Hippocampal formation (tissue), 2 donors: ENCODE results near the gene CD4.

Source experiments
- DNase-seq, 2 donors: peaks; one replicate each; lab custom pipeline; 2025; lab: John Stamatoyannopoulos, UW

The CD4 gene

GRCh38 chr12:6827982-6828780 is 38.9 kb downstream of the CD4 start, which contains the start of gene P3H3:
P3H3 (plus strand) TSS chr12:6828407; CDS start chr12:6828441, 34 bp downstream.
- peak in 1 of 2 donors; percentile 15 for DNase-seq

DNA sequence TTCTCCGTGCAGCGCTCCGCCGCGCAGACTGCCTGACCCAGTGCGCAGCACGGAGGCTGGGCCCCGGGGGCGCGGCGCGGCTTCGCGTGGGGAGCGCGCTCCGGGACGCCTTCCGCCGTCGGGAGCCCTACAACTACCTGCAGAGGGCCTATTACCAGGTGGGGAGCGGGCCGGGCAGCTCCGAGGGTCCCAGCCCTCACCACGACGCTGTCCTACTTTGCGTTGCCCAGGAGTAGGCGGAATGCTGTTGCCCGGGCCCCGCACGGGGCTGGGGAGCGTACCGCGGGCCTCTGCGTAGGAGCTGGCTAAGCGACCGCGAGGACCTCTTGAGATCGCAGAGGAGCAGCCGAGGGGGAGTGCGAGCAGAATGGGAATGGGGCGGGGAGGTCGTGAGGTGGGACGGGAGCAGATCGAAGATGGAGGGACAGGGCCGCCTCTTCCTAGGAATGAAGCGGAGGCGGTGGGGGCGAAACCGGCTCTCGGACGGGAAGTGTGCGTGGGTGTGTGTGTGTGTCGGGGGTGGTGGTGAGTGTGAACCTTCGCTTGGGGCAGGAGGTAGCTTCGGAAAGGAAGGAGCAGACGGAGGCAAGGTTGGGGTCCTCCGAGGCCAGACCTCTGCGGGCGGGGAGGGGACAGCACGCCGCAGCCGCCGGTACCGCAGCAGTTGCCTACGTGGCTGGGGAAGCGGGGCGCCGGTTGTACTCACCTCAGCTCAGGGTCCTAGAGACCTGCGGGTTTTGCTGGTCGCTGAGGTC is 39.6 kb downstream of the CD4 start:
- DNase-seq, result no peak

DNA sequence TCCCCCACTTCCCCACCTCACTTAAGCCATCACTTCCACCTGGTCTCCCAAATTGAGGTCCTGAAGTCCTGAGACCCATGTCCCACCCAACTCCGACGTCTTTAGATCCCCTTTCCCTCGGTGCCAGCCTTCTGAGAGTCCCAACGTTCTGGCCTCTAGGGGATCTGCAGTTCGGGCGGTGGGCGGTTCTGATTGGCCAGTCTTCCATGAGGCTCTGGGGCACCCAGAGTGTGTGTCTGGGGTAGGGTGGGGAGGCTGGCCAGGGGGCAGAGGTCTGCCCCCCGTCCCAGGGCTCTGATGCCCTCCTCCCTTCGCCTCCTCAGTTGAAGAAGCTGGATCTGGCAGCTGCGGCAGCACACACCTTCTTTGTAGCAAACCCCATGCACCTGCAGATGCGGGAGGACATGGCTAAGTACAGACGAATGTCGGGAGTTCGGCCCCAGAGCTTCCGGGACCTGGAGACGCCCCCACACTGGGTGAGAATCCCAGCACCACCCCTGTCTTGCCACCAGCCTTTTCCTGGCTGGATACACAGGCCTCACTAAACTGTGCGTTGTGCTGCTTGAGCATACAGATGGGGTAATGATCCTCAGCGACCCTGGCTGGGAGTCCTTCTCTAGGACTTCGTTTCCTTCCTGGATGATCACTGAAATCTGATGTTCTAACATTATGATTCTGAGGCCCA is 40.4 kb downstream of the CD4 start:
- no peak for DNase-seq

GRCh38 chr12:6830286-6830890 is 41.1 kb downstream of the CD4 start:
- no peak for DNase-seq

GRCh38 chr12:6830999-6831398 is 41.7 kb downstream of the CD4 start:
- DNase-seq, result no peak

DNA sequence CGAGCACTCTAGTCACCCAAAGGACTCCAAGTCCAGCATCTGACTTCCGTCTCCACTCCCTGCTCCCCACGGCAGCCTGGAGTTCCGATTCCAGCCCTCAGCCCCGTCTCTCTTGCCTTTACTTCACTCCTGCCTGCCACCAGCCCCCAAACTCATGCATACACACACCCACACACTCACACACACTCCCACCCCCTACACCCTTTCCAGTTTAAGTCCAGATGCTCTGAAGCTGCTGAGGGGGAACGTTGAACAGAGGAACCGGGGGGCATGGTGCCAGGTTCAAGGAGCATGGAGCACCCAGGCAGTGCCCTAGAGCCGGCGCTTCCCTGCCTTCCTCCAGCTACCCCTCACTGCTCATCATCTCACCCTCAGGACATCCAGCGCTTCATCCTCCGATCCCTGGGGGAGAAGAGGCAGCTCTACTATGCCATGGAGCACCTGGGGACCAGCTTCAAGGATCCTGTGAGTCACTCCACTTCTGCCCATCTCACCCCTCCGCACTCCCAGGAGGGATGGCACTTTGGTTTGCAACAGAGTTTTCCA is 42.2 kb downstream of the CD4 start:
- no peak for DNase-seq

DNA sequence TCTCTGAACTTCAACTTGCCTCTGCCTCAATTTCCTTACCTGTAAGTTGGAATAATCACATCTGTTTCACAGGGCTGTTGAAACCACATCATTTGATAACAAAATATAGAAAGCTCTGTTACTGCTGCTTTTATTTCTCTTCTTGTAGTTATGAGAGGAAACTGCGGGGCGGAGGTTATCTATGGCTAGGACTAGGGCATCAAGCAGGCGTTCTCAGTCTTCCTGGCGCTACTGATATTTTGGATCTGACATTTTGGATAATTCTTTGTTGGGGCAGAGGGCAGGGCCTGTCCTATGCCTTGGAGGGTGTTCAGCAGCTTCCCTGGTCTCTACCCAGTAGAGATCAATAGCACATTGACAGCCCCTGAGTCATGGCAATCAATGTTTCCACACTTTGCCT is 42.8 kb downstream of the CD4 start:
- DNase-seq, result no peak

DNA sequence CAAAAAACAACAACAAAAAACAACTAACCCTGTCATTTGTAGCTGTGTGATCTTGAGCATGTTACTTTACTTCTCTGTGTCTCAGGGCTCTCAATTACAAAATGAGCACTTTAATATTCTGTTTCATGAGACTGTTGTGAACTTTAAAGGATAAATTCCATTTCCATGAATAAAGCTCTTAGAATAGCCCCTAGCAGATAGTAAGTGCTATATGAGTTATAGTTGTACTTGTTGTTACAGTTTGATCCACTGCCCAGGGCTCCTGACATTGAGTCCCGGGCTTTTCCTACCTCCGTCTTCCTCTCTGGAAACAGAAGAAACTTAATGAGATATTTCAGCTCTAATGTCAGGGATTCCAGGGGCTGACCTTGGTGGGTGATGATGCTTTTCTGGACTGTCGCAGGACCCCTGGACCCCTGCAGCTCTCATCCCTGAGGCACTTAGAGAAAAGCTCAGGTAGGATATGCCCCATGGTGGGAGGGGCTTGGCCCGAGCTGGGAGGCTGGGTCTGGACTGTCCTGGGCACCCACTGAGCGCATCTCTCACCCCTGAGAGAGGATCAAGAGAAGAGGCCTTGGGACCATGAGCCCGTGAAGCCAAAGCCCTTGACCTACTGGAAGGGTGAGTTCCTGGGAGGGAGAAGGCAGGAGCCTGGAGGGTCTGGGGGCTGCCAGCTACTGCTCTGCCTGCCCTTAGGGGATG is 44.0 kb downstream of the CD4 start:
- no peak for DNase-seq

- DNase-seq, result no peak
Measured at GRCh38 chr12:6834254-6834653, 44.9 kb downstream of the CD4 start.

GRCh38 chr12:6834873-6835272 is 45.5 kb downstream of the CD4 start:
- DNase-seq, result no peak

- no peak for DNase-seq
Measured at GRCh38 chr12:6836851-6837250, 47.5 kb downstream of the CD4 start.

GRCh38 chr12:6837370-6838060 is 48.2 kb downstream of the CD4 start:
- no peak for DNase-seq

DNA sequence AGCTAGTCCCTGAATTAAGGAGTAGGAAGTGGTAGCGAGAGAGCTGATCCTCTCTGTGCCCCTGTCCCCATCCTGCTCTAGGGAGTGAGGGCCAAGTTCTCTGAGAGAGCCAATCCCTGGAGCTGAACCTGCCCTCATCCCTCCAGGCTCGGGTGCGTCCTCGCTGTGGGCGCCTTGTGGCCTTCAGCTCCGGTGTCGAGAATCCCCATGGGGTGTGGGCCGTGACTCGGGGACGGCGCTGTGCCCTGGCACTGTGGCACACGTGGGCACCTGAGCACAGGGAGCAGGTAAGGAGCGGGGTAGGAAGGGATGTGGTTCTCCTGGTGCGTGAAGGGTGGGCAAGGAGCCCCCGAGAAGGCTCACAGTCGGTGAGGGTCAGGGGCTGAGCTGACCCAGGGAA is 49.5 kb downstream of the CD4 start:
- DNase-seq, result no peak

DNA sequence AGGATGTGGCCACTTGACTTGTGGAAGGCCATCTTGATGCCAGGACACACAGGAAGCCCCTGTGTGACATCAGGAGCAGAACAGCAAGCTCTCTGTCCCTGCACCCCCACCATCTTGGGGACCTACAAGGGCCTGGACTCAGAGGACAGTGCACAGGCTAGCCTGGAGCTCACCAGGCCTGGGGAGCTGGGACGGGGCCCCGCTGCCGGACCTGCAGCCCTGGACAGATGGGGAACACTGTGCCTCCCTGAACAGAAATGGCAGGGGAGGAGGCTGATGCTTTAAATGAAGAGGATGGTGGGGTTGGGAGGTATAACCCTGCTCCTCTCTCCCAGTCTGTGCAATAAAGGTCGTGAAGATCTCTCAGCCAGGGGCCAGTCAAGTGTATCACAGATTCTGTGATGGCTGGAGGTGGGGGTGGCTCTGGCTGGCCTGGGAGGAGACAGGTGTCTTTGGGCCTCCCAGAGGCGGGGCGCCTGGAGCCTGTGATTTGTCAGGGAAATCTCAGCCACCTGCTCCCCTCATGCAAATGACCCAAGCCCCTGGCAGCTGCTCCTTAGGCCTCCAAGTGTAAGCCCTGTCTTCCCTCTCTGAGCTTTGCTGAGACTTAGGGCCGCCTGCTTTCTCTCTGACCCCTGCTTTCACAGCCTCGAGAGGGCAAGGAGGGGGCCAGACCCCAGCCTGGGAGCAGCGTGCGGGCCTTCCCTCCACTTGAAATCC is 50.3 kb downstream of the CD4 start:
- DNase-seq, result no peak

GRCh38 chr12:6840330-6840729 is 51.0 kb downstream of the CD4 start:
- no peak for DNase-seq

DNA sequence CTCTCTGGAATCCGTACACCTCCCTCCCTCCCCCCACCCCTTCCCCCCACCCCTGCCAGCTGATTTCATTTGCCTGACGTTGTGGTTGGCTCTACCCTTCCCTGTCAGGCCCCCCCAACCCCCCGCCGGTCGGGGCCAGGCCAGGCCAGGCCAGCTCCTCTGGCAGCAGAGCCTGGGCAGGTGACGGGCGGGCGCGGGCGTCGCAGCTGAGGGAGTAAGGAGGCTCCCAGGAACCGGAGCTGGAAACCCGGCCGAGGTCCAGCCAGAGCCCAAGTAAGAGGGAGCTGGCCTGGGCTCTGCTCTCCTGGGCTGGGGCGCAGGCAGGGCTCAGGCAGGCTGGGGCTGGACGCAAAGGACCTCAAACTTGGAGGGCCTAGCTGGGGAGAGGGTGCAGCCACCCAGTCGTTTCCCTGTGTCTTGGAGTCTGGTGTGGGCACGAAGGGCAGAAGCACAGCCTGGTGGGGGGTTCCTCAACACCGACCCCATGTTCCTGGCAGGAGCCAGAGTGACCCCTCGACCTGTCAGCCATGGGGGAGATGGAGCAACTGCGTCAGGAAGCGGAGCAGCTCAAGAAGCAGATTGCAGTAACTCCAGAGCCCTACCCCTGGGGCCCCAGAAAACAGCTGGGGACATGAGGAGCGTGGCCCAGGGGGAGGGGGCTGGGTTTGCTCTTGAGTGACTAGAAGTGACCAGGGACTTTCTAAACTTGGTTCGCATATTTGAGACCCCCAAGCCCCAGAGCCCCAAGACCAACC is 51.6 kb downstream of the CD4 start, which contains the start of gene GNB3:
TSS of gene GNB3 (plus strand) at position 165 of the 755 bp plus-strand sequence. CDS start at position 528, 363 bp downstream.
- no peak for DNase-seq

GRCh38 chr12:6842075-6842474 is 52.7 kb downstream of the CD4 start:
- DNase-seq, result no peak

DNA sequence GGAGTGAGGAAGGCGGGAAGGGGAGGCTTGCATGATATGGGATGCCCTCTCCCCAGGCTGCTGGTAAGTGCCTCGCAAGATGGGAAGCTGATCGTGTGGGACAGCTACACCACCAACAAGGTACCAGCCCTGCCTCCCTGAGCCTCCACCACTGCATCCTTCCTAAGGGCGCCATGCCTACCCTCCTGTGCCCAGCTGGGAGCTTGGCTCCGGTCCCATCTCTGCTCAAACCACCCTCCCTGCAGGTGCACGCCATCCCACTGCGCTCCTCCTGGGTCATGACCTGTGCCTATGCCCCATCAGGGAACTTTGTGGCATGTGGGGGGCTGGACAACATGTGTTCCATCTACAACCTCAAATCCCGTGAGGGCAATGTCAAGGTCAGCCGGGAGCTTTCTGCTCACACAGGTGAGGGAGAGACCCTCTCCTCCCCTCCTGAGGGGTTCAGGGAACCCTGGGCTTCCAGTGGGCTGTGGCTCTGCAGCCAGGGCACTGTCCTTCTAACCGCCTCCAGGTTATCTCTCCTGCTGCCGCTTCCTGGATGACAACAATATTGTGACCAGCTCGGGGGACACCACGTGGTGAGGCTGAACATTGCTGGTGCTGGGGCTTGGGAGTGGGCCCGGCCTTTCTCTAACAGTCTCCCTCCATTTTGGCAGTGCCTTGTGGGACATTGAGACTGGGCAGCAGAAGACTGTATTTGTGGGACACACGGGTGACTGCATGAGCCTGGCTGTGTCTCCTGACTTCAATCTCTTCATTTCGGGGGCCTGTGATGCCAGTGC is 54.0 kb downstream of the CD4 start:
- DNase-seq, result no peak
